GM18502 (cell line): Measurements from ENCODE around the gene ZNF384.

Source experiments
- ATAC-seq: cut with Tn5 transposase; IDR thresholded peaks from one replicate; pipeline ENCODE4 v1.9.1; 2021; ENCODE audit warnings: mild to moderate bottlenecking; ENCODE audit not compliant: unreplicated experiment, poor library complexity

ZNF384 gene

DNA sequence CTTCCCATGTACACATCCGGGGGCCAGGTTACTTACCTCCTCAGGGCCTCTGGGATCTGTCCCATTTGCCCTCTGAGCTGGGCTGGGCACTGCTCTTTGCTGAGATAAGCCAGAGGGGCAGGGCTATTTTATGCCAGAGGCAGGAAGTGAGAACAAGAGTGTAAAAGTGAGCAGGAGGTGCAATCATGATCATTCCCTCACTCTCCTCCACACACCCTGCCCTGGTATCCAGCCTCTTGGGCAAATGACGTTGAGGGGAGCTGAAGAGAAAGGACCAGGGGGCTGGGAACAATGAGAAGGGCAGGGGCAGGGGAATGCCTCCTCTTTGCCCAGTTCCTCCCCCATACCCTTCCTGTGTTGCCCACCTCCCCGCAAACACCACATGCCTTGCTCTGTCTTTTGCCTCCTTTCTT is 57.6 kb downstream of the ZNF384 start:
- no peak for ATAC-seq

DNA sequence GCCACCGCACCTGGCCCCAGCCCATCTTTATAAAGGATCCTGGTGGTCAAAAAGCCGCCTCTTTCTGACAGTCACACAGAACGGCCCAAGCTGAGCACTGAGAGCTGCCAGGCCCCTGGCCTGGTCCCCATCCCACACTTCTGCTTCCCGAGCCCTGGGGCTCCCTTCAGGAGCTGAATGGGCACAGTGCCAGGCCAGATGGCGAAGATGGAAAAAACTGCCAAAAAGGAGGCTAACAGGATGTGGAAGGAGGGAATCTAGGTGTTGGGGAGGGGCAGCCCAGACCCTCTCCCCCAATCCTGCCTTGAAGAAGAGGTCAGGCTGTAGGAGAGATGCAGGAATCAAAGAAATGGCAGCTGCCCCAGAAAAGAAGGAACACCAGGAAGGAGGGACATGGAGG is 58.4 kb downstream of the ZNF384 start:
- no peak for ATAC-seq

- no peak for ATAC-seq
Observed at GRCh38 chr12:6627616-6628015, 61.6 kb downstream of the ZNF384 start.

DNA sequence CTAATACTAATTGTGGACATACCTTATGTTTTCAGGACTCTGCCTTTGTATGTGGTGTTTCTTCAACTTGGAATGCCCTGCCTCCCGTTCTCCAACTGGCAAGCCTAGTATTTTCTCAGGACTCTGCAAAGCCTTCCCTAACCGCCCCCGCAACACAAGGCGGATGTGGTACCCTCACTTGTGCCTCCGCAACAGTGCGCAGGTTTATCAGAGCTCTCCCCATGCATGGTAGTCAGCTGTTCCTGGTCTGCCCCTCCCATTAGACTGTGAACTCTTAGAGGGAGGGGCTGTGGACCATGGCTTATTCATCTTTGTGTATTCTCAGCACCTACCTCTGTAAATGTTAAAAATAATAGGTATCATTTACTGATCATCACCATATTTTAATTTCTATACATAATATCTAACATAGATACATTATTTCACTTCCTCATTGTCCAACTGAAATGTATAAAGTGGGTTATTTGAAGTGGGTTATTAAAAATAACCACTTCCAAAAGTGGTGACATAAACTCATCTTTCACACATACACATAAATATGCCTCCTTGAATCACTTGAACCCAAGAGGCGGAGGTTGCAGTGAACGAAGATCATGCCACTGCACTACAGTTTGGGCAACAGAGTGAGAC is 62.4 kb downstream of the ZNF384 start:
- no peak for ATAC-seq

DNA sequence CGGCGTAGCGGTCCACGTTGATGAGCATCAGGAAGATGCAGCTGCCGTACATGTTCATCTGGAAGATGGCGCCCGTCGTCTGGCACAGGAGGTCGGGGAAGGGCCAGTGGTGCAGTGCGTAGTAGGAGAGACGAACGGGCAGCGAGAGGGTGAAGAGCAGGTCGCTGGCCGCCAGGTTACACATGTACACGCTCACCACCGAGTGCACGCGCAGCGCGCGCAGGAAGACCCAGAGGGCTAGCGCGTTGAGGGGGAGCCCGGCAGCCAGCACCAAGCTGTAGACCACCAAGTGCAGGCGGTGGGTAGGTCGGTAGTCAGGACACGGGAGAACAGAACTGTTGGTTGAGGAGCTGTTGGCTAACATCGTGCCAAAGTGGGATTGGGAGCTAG is 68.3 kb downstream of the ZNF384 start:
- ATAC-seq, result no peak

GRCh38 chr12:6620137-6620884 is 68.9 kb downstream of the ZNF384 start:
- ATAC-seq, result no peak

DNA sequence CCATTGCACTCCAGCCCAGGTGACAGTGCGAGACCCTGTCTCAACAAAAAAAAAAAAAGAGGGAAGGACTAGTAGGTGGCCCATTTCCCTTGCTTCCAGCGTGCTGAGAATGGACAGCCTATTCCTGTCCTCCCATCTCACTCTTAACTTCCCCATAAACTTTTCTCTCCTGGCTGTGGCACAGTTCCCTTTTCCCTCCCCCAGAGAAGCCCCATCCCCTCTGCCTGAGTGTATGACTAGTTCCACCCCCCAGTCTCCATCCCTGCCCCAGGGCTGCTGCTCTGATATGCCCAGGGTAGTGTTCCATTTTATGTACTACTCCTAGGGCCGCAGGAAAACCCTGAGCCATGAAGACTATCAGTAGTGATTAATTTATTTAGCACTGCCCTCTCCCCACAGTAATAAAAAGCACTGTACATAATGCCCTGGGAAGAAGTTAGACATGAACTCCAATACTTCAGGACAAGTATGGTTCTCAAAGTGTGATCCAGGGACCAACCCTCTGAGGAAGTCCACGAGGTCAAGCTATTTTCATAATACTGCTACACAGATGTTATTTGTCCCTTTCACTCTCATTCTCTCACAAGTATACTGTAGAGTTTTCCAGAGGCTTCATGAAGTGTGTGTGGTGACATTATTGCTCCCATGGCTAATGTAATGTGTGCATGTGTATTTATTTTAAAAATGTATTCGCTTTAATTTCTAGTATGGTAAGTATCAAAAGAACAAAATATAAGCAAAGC is 70.5 kb downstream of the ZNF384 start:
- ATAC-seq, result no peak
